Endodermal cell (in vitro differentiated cells): ENCODE results near the gene FHL5. TPM values are rescaled to one million over a fixed set of nuclear protein-coding genes. Genes with fewer than 3 reads are reported as not detected.
"Not testable (repeated sequence)": the region's sequence is repeated elsewhere in the genome, so short reads cannot be mapped to it uniquely, and the experiment has no call there.

Experiments
- DNase-seq: peaks from one replicate; pipeline ENCODE4 v3.0.0-alpha.2; 2017
- H3K27ac ChIP-seq: 2 replicates; pipeline ENCODE4 v1.5.1; 2013; ENCODE audit warnings: mild to moderate bottlenecking, low read depth, low read length, moderate library complexity
- H3K27me3 ChIP-seq: 2 replicates; pipeline ENCODE4 v1.6.1; 2013; ENCODE audit warnings: mild to moderate bottlenecking, low read length, moderate library complexity; ENCODE audit not compliant: insufficient read depth, control insufficient read depth, poor library complexity, severe bottlenecking
- H3K36me3 ChIP-seq: 2 replicates; pipeline ENCODE4 v1.7.0; 2013; ENCODE audit warnings: mild to moderate bottlenecking, low read length, moderate library complexity; ENCODE audit not compliant: control insufficient read depth, insufficient read depth
- H3K4me1 ChIP-seq: one replicate; pipeline ENCODE4 v1.7.0; 2013; ENCODE audit warnings: low read length; ENCODE audit not compliant: control insufficient read depth, insufficient read depth
- H3K4me3 ChIP-seq: 2 replicates; pipeline ENCODE4 v1.5.1; 2013; ENCODE audit warnings: mild to moderate bottlenecking, low read length, moderate library complexity
- H3K9ac ChIP-seq: 2 replicates; pipeline ENCODE4 v1.6.1; 2013; ENCODE audit warnings: mild to moderate bottlenecking, low read length, moderate library complexity; ENCODE audit not compliant: poor library complexity, severe bottlenecking; ENCODE audit errors: extremely low read depth
- H3K9me3 ChIP-seq: 2 replicates; pipeline ENCODE4 v1.6.1; 2013; ENCODE audit warnings: mild to moderate bottlenecking, low read length, moderate library complexity; ENCODE audit not compliant: control insufficient read depth
- H3K27ac Mint-ChIP-seq: 2 replicates; pipeline ENCODE4 v1.8.0; 2020; ENCODE audit warnings: mixed read lengths
- H3K27me3 Mint-ChIP-seq: 2 replicates; pipeline ENCODE4 v1.8.0; 2021; ENCODE audit warnings: mild to moderate bottlenecking, mixed read lengths; ENCODE audit not compliant: insufficient read depth
- H3K36me3 Mint-ChIP-seq: 2 replicates; pipeline ENCODE4 v1.8.0; 2020; ENCODE audit warnings: low read depth, mixed read lengths
- H3K4me1 Mint-ChIP-seq: 2 replicates; pipeline ENCODE4 v1.8.0; 2020; ENCODE audit warnings: mixed read lengths
- H3K4me3 Mint-ChIP-seq: 2 replicates; pipeline ENCODE4 v1.8.0; 2020; ENCODE audit warnings: mild to moderate bottlenecking, moderate library complexity, mixed read lengths
- H3K9me3 Mint-ChIP-seq: 2 replicates; pipeline ENCODE4 v1.8.0; 2020; ENCODE audit warnings: mild to moderate bottlenecking, mixed read lengths
- CTCF ChIP-seq: fragments of 200-600 bp; sonication (generic); conservative IDR thresholded peaks from 2 replicates; pipeline ENCODE4 v1.5.0; 2021; ENCODE audit warnings: antibody characterized with exemption, mild to moderate bottlenecking
- WGBS, 2 experiments: methylation state at CpG; one replicate each; pipeline versions ENCODE4 v1.1.5 to v1.1.7; 2013; ENCODE audit warnings: missing lambda C conversion rate in 2 of 2, mixed read lengths in 1 of 2; ENCODE audit not compliant: insufficient coverage in 1 of 2, insufficient read length in 1 of 2; 5-methylcytosine and 5-hydroxymethylcytosine counted together
- total RNA-seq, 2 donors: library from RNA; stranded (reverse); fragmentation: NEBNext Ultra II Directional in 1 of 2; extraction: Animal tissue kit (Norgen Biotek cat#: 25700) in 1 of 2; gene quantifications; 2 replicates in 1 of 2; 3 replicates in 1 of 2; pipeline ENCODE4 v1.2.1, GENCODE V29; 2021

FHL5 gene
- total RNA-seq, 2 donors from 2014 or later, result not detected

DNA sequence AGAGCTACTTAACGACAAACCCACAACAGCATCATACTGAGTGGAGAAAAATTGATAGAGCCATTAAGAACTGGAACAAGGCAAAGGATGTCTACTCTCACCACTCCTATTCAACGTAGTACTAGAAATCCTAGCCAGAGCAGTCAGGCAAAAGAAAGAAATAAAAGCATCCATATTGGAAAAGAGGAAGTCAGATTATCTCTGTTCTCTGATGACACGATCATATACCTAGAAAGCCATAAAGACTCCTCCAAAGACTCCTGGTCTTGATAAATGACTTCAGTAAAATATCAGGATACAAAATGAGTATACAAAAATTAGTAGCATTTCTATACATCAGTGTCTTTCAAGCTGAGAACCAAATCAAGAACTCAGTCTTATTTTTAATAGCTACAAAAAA lies 17.0 kb upstream of the FHL5 start:
- Mint-ChIP-seq H3K36me3 (peaks cover 35% of the 10 kb centered on the region), H3K27ac (no peak overlapping the region), H3K9me3 (no peaks in the 10 kb centered on the region), H3K27me3 (no peaks in the 10 kb centered on the region), H3K4me1 (peaks cover under 1% of the 10 kb centered on the region), H3K4me3 (no peak overlapping the region)
- Histone ChIP-seq H3K9ac (no peak overlapping the region), H3K9me3 (no peaks in the 10 kb centered on the region), H3K27ac (no peak overlapping the region), H3K36me3 (peaks cover 73% of the 10 kb centered on the region), H3K27me3 (no peaks in the 10 kb centered on the region), H3K4me1 (no peaks in the 10 kb centered on the region), H3K4me3 (no peak overlapping the region)
- no peak for DNase-seq
- no peak for TF ChIP-seq CTCF
- 93% methylated on average over 3 of the region's 3 CpGs; no CpG with 5 or more reads in 1 of the 2 experiments for WGBS, 2 experiments

- Histone ChIP-seq H3K27me3 (no peaks in the 10 kb centered on the region), H3K4me3 (no peak overlapping the region), H3K9ac (no peak overlapping the region), H3K27ac (no peak overlapping the region), H3K36me3 (peaks cover 91% of the 10 kb centered on the region), H3K9me3 (no peaks in the 10 kb centered on the region), H3K4me1 (no peaks in the 10 kb centered on the region)
- H3K27me3 Mint-ChIP-seq, result no peaks in the 10 kb centered on the region
- no peaks in the 10 kb centered on the region for H3K9me3 Mint-ChIP-seq
- H3K4me1 Mint-ChIP-seq, result no peaks in the 10 kb centered on the region
- H3K27ac Mint-ChIP-seq, result no peak overlapping the region
- peaks cover 48% of the 10 kb centered on the region for H3K36me3 Mint-ChIP-seq
- TF ChIP-seq CTCF, result no peak
- 97% methylated on average over 3 of the region's 4 CpGs; no CpG with 5 or more reads in 1 of the 2 experiments for WGBS, 2 experiments
- no peak for DNase-seq
- H3K4me3 Mint-ChIP-seq, result no peak overlapping the region
Observed at GRCh38 chr6:96547654-96548053, 15.3 kb upstream of the FHL5 start.

GRCh38 chr6:96554558-96554957 lies 8.4 kb upstream of the FHL5 start:
- no peak for TF ChIP-seq CTCF
- H3K4me3 ChIP-seq, result no peak overlapping the region
- H3K27ac ChIP-seq, result no peak overlapping the region
- no peaks in the 10 kb centered on the region for H3K4me1 ChIP-seq
- Mint-ChIP-seq H3K9me3 (no peaks in the 10 kb centered on the region), H3K27me3 (no peaks in the 10 kb centered on the region), H3K4me1 (no peaks in the 10 kb centered on the region), H3K36me3 (peaks cover 41% of the 10 kb centered on the region), H3K4me3 (no peak overlapping the region), H3K27ac (no peak overlapping the region)
- 92% methylated on average over 2 of the region's 4 CpGs; no CpG with 5 or more reads in 1 of the 2 experiments for WGBS, 2 experiments
- DNase-seq, result no peak
- H3K27me3 ChIP-seq, result no peaks in the 10 kb centered on the region
- H3K36me3 ChIP-seq, result peaks cover 57% of the 10 kb centered on the region
- no peaks in the 10 kb centered on the region for H3K9me3 ChIP-seq
- H3K9ac ChIP-seq, result no peak overlapping the region

- peaks cover 10% of the 10 kb centered on the region for H3K36me3 Mint-ChIP-seq
- not testable (repeated sequence) for H3K9me3 ChIP-seq, H3K9me3 Mint-ChIP-seq, H3K27ac Mint-ChIP-seq, H3K4me1 Mint-ChIP-seq, DNase-seq, H3K27me3 ChIP-seq, H3K27me3 Mint-ChIP-seq, H3K27ac ChIP-seq, H3K9ac ChIP-seq, H3K4me3 Mint-ChIP-seq, H3K4me1 ChIP-seq, H3K4me3 ChIP-seq
- 100% methylated on average over 2 of the region's 2 CpGs; no CpG with 5 or more reads in 1 of the 2 experiments for WGBS, 2 experiments
- peaks cover 10% of the 10 kb centered on the region for H3K36me3 ChIP-seq
Observed at GRCh38 chr6:96559740-96560139, 3.2 kb upstream of the FHL5 start.
